Measurements from ENCODE around the gene IDI2. TPM values are rescaled to one million over a fixed set of nuclear protein-coding genes. Genes with fewer than 3 reads are reported as not detected.

IDI2 gene
- total and polyA plus RNA-seq, 2 of the 13 experiments (the other 11 are each of a cell fraction or from before 2014, with no cell fraction given), result not detected

DNA sequence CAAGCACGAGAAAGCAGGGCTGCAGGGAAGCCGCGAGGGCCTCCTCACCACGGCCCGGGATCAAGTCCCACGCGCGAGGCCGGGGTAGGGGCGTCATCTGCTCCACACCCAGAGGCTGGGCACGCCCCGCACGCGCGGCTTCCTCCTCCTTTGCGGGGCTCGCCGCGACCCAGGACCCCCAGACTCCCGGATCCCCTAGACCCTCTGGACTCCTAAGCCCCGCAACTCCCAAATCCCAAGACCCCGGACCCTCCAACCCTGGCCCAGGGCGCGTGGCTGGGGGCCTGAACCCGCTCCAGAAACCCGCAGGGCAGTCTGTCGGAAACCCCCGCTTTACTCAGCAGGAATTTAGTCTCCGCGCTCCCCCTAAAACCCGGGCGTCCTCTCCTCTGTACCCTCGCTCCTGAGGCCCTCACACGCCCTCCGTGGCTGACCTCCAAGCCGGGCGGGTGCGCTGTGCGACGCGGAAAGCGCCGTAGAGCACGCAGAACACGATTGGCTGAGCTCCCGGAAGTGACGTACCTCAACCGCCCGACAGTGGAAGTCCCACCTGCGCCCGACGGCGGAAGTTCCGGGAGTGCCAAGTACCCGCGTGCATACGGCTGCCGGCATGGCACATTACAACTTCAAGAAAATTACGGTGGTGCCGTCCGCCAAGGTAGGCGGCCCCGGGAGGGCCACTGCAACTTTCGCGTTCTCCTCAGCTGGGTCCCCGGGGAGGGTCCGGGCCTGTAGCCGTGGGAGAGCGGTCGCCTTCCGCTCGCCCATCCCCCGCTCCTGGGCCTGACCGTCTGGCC is 37.6 kb downstream of the IDI2 start, which contains the start of gene GTPBP4 (continued):
- TF ChIP-seq, protein P1, sequence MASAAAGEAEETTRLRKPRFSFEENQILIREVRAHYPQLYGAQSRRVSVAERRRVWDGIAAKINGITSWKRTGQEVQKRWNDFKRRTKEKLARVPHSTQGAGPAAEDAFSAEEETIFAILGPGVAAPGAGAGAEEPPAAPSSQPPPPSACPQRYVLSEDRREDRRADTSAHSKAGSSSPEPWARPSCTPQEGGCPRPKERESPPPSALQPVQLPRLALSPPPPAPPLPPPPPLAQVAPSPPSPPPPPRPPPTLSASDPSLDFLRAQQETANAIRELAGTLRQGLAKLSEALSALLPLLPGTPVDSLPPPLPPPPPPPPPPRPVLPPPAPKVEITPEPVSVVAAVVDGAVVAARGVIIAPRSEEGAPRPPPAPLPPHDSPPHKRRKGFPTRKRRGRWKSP (CRISPR knock-in tag; IDR thresholded peaks at IDR 0.05), result peak; percentile 66; the same call in 1 of the 2 replicates
- TF ChIP-seq, protein P2, sequence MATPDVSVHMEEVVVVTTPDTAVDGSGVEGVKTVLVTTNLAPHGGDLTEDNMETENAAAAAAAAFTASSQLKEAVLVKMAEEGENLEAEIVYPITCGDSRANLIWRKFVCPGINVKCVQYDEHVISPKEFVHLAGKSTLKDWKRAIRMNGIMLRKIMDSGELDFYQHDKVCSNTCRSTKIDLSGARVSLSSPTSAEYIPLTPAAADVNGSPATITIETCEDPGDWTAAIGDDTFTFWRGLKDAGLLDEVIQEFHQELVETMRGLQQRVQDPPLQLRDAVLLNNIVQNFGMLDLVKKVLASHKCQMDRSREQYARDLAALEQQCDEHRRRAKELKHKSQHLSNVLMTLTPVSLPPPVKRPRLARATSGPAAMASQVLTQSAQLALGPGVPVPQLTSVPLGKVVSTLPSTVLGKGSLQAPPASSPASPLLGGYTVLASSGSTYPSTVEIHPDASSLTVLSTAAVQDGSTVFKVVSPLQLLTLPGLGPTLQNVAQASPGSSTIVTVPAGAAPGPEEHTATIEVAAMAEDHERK (CRISPR knock-in tag; IDR thresholded peaks at IDR 0.05; ENCODE audit: low read depth), result peak; percentile 49; the same call in 1 of the 2 replicates
- TF ChIP-seq, protein P3, sequence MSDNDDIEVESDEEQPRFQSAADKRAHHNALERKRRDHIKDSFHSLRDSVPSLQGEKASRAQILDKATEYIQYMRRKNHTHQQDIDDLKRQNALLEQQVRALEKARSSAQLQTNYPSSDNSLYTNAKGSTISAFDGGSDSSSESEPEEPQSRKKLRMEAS (IDR thresholded peaks at IDR 0.05), result peak; percentile 92
- TF ChIP-seq, protein P4, sequence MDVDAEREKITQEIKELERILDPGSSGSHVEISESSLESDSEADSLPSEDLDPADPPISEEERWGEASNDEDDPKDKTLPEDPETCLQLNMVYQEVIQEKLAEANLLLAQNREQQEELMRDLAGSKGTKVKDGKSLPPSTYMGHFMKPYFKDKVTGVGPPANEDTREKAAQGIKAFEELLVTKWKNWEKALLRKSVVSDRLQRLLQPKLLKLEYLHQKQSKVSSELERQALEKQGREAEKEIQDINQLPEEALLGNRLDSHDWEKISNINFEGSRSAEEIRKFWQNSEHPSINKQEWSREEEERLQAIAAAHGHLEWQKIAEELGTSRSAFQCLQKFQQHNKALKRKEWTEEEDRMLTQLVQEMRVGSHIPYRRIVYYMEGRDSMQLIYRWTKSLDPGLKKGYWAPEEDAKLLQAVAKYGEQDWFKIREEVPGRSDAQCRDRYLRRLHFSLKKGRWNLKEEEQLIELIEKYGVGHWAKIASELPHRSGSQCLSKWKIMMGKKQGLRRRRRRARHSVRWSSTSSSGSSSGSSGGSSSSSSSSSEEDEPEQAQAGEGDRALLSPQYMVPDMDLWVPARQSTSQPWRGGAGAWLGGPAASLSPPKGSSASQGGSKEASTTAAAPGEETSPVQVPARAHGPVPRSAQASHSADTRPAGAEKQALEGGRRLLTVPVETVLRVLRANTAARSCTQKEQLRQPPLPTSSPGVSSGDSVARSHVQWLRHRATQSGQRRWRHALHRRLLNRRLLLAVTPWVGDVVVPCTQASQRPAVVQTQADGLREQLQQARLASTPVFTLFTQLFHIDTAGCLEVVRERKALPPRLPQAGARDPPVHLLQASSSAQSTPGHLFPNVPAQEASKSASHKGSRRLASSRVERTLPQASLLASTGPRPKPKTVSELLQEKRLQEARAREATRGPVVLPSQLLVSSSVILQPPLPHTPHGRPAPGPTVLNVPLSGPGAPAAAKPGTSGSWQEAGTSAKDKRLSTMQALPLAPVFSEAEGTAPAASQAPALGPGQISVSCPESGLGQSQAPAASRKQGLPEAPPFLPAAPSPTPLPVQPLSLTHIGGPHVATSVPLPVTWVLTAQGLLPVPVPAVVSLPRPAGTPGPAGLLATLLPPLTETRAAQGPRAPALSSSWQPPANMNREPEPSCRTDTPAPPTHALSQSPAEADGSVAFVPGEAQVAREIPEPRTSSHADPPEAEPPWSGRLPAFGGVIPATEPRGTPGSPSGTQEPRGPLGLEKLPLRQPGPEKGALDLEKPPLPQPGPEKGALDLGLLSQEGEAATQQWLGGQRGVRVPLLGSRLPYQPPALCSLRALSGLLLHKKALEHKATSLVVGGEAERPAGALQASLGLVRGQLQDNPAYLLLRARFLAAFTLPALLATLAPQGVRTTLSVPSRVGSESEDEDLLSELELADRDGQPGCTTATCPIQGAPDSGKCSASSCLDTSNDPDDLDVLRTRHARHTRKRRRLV (CRISPR knock-in tag; IDR thresholded peaks at IDR 0.05), result 0 out of 2 replicates have a peak, but pooled peaks have one; percentile 5
- TF ChIP-seq, protein P5, sequence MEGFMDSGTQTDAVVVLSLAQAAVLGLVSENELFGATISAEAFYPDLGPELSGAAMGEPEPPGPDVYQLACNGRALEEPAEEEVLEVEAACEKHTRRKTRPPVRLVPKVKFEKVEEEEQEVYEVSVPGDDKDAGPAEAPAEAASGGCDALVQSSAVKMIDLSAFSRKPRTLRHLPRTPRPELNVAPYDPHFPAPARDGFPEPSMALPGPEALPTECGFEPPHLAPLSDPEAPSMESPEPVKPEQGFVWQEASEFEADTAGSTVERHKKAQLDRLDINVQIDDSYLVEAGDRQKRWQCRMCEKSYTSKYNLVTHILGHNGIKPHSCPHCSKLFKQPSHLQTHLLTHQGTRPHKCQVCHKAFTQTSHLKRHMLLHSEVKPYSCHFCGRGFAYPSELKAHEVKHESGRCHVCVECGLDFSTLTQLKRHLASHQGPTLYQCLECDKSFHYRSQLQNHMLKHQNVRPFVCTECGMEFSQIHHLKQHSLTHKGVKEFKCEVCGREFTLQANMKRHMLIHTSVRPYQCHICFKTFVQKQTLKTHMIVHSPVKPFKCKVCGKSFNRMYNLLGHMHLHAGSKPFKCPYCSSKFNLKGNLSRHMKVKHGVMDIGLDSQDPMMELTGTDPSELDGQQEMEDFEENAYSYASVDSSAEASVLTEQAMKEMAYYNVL (CRISPR knock-in tag; IDR thresholded peaks at IDR 0.05; ENCODE audit: borderline replicate concordance), result peak; percentile 28
- TF ChIP-seq ZNF557 (CRISPR knock-in tag; IDR thresholded peaks at IDR 0.05), result peak; percentile 54; the same call in 1 of the 2 replicates
- no peak for TF ChIP-seq ZNF562 (CRISPR knock-in tag; IDR thresholded peaks at IDR 0.05; ENCODE audit: borderline replicate concordance)
- no peak for TF ChIP-seq HOXA9 (CRISPR knock-in tag; IDR thresholded peaks at IDR 0.05; ENCODE audit: borderline replicate concordance)
- TF ChIP-seq TRIM24 (CRISPR knock-in tag; IDR thresholded peaks at IDR 0.05), result no peak
- TF ChIP-seq EP300 (IDR thresholded peaks at IDR 0.05; ENCODE audit: low read depth in 2 of 2, low read length in 2 of 2), result peak; percentile 4 to 14; a peak in 2 of 4 replicates
- no peak for TF ChIP-seq EP300 (CRISPR knock-in tag; IDR thresholded peaks at IDR 0.05; ENCODE audit: borderline replicate concordance)
- TF ChIP-seq RBM22 (optimal IDR thresholded peaks at IDR 0.05; ENCODE audit: low read length), result no peak
- no peak for TF ChIP-seq RORA (CRISPR knock-in tag; IDR thresholded peaks at IDR 0.05)
- TF ChIP-seq SMARCC2 (IDR thresholded peaks at IDR 0.05), result no peak
